Femur (tissue), 1 donor: Measurements from ENCODE around the gene APOO.
"Not testable (repeated sequence)": the region's sequence is repeated elsewhere in the genome, so short reads cannot be mapped to it uniquely, and the experiment has no call there.

ENCODE experiments used
- DNase-seq: peaks from one replicate; pipeline ENCODE4 v3.0.0-alpha.2; 2017

APOO gene

DNA sequence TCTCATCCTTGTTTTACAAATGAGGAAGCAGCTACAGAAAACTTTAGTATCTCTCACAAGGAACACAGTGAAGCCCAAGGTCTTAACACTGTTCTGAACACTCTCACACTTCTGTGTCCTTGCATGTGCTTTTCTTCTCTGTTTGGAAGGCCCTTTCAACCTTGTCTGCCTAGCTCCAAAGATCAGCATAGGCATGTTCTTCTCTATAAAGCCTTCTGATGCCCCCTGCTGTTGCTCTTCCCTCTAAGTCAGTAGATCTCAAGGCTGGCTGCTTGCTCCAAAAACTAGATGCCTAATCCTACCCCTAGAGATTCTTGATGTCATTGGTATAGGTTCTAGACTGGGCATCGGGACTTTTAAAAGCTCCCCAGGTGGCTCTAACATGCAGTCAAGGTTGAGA, 5.9 kb downstream of the APOO start:
- DNase-seq, result peak; percentile 49

DNA sequence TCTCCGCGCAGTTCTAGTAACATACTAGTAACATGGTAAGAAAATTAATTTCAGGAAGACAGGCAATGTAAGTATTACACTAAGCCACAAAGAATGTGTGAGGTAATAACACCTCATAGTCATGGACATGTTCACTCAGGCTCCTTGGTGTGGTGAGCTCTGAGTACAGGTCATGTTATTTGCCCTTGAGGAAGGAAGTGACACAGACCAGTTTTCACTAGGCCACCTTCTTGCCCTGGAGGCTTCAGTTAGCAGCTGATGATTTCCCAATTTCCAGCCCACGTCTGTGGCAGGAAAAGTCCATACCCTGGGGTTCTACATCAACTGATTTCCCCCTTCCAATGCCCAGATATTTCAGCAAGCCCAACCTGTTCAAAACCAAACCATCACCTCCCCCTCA, 6.7 kb downstream of the APOO start:
- no peak for DNase-seq

DNA sequence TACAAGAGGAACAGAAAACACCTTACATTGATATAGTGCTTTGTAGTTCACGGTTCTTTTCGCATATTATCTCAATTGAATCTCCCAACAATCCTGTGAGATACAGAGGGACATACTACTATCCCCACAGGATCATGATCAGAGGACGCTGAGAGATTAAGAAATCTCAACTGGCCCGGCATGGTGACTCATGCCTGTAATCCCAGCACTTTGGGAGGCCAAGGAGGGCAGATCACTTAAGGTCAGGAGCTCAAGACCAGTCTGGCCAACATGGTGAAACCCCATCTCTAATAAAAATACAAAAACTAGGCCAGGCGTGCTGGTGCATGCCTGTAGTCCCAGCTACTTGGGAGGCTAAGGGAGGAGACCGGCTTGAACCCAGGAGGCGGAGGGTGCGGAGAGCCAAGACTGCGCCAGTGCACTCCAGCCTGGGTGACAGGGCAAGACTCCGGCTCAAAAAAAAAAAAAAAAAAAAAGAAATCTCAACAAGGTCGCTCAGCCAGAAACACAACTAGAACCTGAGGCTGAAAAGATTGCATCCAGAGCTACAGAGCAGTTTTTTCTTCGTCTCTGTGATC, 7.4 kb downstream of the APOO start:
- no peak for DNase-seq

DNA sequence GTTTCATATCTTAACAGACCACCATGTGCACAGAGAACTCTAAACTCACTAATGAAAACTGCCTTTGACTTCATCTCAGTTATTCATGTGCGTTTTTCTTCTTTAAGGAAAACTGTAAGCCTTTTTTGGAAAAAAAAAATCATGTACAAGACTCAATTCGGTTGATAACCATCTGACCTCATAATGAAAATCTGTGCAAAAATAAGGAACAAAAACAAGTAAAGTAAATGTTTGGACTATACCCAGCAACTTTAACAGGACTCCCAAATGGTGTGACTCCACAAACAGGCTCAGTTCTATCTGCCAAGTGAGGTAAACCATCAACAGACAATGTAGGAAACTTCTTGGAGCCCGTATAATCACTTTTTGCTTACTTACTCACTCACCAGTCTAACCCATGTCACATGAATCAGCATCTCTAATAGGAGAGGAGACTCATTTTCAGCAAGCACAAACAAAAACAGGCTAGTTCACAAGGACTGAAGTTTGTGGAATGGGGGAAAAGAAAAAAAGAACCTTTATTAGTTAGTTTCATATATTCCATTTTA, 9.3 kb downstream of the APOO start:
- DNase-seq, result no peak

DNA sequence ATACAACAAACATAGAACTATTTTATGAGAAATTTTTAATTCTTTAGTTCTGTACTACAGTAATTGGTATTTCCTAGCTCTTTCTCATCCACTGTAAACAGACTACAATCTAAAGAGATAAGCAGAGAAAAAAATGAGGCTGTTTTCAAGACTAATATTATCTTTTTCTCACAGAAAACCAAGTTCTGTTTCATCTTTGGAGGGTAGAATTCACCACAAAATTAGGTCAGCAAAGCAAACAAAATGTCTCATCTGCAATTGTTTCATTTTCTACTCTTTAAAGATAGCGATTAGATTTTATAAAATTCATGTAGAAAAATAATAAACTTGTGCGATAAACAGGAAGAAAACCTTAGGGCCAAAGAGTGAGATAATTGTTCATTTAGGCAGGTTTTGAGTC, 10.8 kb downstream of the APOO start:
- no peak for DNase-seq

DNA sequence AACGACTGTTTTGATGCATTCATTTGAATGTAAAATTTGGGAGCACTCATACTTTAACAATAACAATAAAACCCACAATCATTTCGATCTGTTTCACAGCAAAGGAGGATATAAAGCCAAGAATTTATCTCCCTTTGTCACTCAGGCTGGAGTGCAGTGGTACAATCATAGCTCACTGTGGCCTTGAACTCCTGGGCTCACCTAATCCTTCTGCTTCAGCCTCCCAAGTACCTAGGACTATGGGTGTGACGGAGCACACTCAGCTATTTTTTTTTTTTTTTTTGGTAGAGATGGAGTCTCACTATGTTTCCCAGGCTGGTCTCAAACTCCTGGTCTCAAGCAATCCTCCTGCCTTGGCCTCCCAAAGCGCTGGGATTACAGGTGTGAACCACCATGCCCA, 11.2 kb downstream of the APOO start:
- not testable (repeated sequence) for DNase-seq

DNA sequence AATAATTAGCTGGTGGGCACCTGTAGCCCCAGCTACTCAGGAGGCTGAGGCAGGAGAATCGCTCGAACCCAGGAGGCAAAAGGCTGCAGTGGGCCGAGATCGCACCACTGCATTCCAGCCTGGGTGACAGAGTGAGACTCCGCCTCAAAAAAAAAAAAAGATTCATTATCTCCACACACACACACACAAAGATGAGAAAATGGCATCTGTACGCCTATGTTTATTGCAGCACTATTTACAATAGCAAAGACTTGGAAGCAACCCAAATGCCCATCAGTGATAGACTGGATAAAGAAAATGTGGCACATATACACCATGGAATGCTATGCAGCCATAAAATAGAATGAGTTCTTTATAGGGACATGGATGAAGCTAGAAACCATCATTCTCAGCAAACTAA, 12.7 kb downstream of the APOO start:
- not testable (repeated sequence) for DNase-seq

DNA sequence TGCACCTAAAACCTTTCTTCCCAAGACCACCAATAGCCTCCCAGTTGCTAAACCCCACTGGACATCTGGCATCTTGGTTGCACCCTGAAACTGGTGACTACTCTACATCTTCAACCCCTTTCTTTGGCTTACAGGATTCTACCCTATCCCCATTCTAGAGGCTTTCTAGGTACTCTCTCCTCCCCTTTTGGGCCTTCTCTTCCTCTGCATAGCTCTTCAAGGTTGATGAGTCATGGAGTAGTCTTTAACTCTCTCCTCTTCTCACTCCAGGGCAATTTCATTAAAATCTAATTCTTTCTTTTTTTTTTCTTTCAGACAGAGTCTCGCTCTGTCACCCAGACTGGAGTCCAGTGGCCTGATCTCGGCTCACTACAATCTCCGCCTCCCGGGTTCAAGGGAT, 16.8 kb downstream of the APOO start:
- no peak for DNase-seq

DNA sequence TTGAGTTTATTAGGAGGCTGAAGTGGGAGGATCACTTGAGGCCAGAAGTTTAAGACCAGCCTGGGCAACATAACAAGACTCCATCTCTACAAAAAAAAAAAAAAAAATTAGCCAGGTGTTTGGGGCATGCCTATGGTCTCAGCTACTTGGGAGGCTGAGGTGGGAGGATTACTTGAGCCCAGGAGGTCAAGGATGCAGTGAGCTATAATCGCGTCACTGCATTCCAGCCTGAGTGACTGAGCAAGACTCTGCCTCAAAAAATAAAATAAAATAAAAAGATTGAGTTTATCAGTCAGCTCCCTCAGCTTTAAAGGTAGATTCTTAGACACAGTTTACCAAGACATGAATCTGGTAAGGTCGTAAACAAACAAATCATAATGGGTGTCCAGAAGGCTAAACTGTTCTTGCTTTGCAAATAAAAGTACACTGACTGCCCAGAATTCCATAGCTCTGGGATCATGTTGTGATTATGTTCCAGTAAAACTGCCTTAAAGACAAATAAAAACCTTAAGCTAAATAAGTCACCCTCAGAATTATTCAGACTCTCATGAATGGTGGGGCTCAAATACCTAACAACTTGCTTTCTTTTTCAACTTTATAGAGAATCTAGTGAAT, 18.7 kb downstream of the APOO start:
- DNase-seq, result no peak

DNA sequence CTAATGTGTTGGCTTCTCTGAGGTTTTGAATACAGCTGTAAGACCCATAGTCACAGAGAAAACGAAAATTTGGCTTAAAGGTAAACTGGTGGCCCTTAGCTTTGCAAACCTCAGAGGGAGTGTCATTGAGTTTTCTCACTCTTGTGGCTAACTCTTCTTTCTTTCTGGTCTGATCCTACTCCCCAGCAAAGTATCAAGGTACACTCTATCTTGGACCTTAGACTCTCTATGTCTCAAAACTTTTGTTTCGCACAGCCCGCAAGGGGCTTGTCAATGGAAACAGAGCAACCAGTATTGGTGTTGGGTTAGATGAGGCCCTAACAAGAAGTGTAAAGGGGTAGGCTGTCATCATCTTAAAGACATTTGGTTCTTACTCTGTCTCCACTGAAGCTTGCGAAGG, 19.8 kb downstream of the APOO start:
- DNase-seq, result no peak

DNA sequence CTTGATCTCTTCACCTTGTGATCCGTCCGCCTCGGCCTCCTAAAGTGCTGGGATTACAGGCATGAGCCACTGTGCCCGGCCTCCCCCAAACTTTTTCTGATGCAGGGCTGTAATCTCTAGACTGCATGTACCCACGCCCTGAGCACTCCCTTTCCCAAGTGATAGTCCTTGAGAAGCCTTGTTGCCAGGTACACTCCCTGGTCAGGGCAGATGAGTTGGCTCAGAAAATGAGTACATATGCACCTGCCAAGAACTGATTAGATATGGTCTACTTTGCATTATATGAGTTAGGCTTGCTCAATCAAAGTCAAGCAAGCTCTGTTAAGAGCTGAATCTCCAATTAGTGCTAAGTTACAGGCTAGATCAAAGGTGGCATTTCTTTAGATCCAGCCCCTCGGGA, 20.3 kb downstream of the APOO start:
- no peak for DNase-seq

DNA sequence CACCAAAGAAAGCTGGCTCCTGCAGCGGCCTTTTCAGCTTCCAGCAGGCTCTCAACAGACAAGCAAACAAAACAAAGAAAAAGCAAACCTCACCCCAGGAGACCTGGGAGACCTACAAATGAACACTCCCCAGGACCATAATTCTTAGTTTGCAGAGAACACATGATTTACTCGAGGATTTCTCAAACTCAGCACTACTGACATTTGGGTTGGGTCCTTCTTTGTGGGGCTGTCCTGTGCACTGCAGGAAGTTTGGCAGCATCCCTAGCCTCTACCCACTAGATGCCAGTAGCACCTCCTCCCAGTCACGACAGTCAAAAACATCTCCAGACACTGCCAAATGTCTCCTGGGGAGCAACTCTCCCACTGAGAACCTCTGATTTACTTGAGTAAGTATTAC, 21.9 kb downstream of the APOO start:
- DNase-seq, result no peak

DNA sequence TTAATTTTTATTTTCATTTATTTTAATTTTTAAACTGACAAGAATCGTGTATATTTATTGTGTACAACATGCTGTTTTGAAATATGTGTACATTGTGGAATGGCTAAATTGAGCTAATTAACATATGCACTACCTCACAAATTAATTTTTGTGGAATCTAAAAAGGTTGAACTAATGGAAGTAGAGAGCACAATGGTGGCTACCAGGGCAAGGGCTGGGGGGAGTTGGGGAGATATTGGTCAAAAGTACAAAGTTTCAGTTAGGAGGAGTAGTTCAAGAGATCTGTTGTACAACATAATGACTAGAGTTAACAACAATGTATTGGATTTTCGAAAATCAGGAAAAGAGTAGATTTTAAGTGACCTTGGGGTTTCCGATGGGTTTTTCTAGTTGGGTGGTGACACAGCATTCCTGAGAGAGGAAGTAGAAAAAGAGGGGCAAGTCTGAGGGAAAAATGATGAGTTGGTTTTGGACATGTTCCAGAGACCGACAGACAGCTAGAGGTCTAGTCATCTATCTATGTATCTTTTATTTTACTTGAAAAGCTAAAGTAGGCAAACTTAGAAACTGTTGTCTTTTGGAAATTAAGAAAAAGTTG, 23.2 kb downstream of the APOO start:
- DNase-seq, result no peak

DNA sequence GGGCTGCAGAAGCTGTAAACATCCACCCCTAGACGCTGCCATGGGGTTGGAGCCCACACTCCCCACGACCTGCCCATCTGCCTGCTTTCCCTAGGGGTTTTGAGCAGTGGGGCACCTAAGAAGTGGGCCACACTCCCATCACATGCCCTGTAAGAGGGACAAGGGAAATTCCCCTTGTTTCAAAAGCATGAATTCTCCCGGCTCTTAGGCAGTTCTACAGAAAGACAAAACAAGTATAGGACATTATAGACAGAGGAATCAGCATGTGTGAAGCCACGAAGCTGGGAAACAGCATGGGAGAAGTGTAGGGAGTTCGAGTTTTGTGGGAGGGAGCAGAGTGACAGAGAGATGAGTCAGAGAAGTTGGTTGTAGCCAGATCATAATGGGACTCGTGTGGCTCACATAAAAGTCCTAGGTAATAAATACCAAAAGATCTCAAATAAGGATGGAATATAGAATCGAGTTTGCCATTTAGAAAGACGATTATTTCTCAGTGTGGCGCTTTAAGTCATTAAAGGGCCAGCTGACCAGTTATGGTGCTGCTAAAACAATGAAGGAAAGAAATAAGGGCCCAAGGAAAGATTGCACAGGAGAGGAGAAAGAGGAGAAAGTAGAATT, 23.9 kb downstream of the APOO start:
- no peak for DNase-seq

DNA sequence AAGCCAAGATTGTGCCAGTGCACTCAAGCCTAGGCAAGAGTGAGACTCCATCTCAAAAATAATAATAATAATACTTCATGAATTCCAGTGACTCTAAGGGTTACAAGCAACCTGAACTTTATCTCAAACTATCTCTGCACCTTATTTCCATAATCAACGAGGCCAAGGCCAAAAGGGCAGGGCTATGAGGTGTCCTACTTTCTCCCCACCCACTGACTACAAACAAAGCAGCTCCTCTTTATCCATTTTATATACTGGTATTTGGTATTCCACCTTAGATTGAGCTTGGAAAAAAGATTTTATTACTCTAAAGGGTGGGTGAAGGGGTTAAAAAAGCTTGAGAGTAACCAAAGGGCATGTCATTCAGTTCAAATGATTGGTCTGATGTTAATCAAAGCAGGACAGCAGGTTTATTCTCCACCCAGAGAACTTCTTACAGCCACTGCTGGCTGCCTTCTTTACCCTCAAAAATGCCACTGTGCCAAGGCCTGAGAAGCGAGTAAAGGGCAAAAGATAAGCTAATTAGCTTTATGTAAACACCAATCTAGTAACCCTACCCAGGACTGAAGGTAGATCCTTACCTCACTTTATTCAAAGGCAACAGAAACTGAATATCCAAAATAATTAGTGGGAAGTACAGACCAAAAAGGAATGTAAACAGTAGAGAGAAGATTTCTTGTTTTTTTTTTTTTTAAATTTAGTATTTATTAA, 28.2 kb downstream of the APOO start:
- no peak for DNase-seq

DNA sequence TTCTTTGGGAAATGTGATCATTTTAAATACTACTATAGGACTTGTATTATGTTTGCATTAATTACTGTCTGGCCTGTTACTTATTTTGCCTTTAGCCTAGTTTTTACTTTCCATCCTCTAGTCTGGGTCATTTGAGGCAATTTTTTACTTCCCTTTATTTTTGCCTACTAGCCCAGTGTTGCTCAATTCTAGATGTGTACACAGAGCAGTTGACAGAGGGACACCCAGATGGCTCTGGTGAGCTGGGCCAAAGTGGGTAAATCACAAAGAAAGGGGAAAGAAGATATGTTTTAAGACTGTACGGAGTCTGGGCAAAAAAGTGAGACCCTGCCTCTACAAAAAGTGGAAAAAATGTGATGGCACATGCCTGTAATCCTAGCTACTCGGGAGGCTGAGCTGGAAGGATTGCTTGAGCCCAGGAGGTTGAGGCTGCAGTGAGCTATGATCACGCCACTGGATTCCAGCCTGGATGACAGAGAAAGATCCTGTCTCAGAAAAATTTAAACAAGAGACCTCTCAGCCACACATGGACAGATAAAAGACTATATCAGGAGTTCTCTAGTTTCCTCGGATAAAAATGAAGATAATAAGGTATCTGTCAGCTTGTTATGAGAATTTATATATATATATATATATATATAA, 35.7 kb downstream of the APOO start:
- DNase-seq, result no peak

DNA sequence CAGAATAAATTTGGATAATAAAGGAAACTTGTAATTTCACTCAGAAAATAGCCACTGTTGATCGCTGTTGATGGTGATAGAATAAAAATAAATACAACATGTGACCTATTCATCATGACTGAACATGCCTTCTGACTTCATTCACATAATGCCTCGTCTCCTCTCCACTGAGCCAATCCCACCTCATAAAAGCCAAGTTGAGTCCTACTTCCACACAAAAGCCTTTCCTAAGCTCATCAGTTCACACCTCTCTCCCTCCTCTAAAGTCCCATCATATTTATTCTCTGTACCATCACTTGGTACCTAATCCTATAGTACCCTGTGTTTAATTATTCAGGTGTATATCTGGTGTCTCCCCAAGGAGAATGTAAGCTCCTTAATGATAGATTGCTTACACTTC, 37.7 kb downstream of the APOO start:
- no peak for DNase-seq

DNA sequence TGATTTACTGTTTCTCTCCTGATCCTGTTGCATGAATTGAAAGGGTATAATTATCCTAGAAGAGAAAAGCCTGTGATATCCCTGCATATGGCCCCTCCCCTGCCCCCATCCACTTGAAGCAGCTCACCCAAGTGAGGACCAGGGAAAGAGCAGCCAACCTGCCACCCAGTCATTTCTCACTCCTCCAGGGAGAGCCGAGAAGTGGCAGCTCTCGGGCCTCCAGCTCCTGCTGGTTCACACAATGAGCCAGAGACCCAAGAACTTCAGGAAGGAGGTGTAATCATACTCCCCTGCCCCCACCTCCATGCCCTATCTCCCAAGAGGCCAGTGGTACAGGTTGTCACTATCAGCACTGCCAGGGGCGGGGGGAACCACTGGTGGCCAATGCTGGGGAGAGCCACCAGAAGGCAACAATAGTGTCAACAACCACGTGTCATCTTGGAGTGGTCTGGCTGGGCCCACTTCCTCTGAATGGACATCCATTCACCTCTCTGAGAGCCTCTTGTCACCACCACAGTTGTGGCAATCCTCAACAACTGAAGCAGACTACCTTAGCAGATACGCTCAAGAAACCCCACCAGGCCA, 42.9 kb downstream of the APOO start:
- no peak for DNase-seq

DNA sequence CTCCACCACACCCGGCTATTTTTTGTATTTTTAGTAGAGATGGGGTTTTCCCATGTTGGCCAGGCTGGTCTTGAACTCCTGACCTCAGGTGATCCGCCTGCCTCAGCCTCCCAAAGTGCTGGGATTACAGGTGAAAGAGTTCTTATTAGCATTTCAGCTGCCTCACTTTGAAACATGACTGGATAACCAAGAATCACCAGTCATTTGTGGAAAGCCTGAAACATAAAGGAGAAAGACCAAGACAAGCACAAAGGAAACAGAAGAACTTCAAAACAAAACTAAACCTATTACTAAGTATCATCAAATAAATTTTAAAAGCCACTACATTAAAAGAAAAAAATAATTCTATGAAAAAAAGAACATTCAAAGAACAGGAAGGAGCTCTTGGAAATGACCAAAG, 45.8 kb downstream of the APOO start:
- DNase-seq, result not testable (repeated sequence)

DNA sequence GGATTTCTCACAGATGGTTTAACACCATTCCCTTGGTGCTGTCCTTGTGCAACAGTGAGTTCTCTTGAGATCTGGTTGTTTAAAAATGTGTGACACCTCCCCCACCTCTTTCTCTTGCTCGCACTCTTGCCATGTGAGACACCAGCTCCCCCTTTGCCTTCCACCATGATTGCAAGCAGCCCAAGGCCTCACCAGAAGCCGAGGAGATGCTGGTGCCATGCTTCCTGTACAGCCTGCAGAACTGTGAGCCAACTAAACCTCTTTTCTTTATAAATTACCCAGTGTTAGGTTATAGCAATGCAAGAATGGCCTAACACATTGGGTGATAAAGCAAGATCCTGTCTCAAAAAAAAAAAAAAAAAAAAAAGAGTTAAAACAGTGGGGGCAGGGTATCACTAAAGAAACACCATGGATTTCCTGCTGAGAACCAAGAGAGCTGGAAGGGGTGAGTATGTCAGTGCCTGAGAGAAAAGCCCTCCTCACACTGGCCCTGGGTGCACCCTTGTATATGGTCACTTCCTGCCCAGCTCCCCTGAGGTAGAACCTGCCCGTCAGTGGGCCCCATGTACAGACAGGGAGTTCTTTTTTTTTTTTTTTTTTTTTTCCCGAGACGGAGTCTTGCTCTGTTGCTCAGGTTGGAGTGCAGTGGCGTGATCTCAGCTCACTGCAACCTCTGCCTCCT, 46.4 kb downstream of the APOO start:
- DNase-seq, result no peak

DNA sequence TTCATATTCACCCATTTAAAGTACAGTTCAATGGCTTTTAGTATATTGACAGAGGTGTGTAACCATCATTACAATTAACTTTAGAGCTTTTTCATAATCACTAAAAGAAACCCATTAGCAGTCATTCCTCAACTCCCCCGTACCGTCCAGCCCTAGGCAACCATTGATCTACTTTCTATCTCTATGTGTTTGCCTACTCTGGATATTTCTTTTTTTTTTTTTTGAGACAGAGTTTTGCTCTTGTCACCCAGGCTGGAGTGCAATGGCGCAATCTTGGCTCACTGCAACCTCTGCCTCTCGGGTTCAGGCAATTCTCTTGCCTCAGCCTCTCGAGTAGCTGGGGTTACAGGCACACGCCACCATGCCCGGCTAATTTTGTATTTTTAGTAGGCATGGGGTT, 48.5 kb downstream of the APOO start:
- not testable (repeated sequence) for DNase-seq

DNA sequence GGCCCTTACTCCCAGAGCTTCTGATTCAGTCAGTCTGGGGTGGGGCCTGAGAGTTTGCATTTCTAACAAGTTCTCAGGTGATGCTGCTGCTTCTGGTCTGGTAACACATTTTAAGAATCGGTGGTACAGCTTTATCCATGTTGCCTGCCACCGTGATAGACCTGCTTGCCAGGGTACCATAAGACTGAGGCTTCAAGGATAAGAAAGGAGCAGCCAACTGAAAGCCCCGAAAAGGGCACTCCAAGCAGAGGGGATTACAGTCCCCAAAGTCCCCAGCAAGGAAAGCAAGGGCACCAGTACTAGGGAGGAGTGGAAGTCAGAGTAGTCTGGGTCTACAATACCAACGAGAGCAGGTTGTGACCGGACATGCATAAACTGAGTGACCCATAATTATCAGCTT, 49.8 kb downstream of the APOO start:
- DNase-seq, result no peak
